GM19043 (cell line): Measurements from ENCODE around the gene TBC1D2.
"Not testable (repeated sequence)": the region's sequence is repeated elsewhere in the genome, so short reads cannot be mapped to it uniquely, and the experiment has no call there.

Experiments
- ATAC-seq: cut with Tn5 transposase; IDR thresholded peaks from one replicate; pipeline ENCODE4 v1.9.1; 2021; ENCODE audit warnings: low read depth; ENCODE audit not compliant: unreplicated experiment

TBC1D2 gene

GRCh38 chr9:98175028-98175569 lies 80.3 kb downstream of the TBC1D2 start:
- ATAC-seq, result no peak

DNA sequence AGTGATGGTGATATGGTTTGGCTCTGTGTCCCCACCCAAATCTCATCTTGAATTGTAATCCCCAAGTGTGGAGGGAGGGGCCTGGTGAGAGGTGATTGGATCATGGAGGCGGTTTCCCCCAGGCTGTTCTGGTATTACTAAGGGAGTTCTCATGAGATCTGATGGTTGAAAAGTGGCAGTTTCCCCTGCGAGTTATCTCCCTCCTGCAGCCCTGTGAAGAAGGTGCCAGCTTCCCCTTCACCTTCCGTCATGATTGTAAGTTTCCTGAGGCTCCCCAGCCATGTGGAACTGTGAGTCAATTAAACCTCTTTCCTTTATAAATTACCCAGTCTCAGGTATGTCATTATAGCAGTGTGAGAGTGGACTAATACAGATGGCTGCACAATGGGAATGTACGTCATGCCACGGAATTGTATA lies 80.9 kb downstream of the TBC1D2 start:
- not testable (repeated sequence) for ATAC-seq

DNA sequence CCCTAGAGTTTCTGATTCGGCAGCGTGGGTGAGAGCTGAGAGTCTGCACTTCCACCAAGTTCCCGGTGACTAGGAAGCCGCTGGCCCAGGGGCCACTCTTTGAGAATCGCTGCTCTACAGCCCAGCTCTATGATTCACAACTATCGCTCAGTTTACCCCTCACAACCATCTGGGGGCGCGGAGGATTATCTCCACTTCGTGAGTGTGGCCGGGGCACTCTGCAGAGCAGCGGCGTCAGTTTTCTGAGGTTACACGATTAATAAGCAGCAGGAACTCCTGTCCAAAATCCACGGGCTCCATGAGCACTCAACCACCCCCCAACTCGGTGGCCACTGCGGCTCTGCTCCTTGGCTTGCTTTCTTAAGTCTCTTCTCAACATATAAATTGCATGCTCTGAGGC lies 82.3 kb downstream of the TBC1D2 start:
- no peak for ATAC-seq

- ATAC-seq, result no peak
Measured at GRCh38 chr9:98172604-98173003, 82.8 kb downstream of the TBC1D2 start.

- no peak for ATAC-seq
Measured at GRCh38 chr9:98171176-98171925, 84.1 kb downstream of the TBC1D2 start.

DNA sequence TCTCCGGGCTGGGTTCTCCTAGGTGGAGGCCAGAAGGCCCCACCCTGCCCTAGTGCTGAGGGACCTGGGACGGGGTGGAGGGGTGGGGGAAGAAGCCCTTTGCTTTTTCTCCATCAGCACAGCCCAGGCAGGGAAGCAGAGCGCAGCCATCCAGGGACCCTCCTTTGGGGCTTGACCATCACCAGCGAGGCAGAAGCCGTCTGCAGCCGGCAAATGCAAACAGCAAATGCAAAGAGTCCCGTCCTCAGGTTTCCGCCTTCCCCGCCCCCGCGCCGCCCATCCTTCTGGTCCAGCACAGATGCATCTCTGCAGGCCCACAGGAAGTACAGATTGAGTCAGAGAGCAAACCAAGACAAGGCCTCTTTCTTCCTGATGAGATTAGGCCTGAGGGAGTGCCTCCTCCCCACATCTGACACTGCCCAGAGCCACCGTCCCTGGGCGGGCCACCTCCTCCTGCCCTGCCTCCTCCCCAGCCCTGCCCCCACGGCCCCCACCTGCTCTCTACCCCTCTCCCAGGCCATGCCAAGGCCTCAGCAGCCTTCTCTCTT lies 86.4 kb downstream of the TBC1D2 start:
- ATAC-seq, result peak; percentile 100

DNA sequence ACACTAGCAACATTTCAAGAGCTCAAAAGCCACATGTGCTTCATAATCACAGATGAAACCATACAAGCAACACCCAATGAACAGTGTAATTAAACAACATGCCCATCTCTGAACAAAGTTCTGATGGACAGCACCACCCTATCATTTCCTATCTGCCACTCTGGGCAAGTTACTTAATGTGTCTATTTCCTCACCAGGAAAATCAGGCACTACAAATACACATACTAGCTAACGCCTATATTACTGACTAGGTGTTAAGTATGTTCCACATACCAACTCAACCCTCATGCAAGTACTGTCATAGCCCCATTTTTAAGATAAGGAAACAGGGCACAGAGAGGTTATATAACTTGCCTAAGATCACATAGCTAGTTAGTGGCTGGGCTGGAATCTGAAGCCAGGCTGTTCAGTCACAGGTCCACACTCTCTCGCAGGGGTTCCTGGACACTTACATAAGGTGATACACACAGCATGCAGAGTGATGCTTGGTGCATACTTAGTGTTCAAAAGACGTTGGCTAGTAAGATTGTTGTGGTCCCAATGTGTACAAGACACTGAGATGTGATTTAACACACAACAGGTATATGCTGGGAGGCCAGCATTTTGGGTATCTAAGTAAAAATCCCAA lies 87.2 kb downstream of the TBC1D2 start:
- ATAC-seq, result no peak

- no peak for ATAC-seq
Measured at GRCh38 chr9:98164912-98165311, 90.5 kb downstream of the TBC1D2 start.

DNA sequence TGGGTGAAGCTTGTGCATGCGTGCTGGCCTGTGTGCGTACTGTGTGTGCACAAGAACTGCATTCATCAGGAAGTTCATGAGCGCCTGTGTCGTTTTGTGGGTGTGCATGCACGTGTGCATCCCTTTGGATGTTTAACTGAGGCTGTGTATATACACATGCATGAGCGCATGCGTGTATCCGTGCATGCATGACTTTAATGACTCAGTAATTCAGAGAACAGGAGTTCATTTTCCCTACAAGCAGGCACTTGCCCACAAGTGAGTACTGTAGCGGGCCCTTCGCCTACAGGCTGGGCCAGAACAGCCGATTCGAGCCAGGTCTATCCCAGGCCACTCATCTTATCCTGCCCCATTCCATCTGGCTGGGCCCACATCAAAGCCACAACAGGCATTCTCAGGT lies 92.8 kb downstream of the TBC1D2 start:
- ATAC-seq, result no peak

GRCh38 chr9:98161851-98162250 lies 93.6 kb downstream of the TBC1D2 start:
- no peak for ATAC-seq

DNA sequence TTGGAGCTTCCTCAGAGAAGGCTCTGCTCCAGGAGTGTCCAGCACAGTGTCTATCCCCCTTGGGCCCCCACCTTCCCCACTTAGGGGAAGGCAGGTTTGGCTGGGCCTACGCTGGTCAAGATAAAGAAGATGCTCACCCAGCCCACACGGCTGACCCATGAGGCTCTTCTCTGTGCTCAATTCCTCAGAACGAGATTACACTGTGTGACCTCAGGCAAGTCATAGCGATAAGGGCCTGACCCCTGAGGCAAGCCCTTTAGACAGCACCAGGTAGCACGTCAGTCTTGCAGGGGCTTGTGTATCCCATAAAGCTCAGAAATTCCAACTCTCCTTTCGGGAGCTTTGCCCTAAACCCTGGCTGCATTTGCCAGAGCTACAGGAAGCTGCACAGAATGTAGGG lies 95.7 kb downstream of the TBC1D2 start:
- no peak for ATAC-seq

GRCh38 chr9:98159301-98159700 lies 96.1 kb downstream of the TBC1D2 start:
- ATAC-seq, result no peak

- ATAC-seq, result no peak
Measured at GRCh38 chr9:98158071-98158831, 97.2 kb downstream of the TBC1D2 start.

DNA sequence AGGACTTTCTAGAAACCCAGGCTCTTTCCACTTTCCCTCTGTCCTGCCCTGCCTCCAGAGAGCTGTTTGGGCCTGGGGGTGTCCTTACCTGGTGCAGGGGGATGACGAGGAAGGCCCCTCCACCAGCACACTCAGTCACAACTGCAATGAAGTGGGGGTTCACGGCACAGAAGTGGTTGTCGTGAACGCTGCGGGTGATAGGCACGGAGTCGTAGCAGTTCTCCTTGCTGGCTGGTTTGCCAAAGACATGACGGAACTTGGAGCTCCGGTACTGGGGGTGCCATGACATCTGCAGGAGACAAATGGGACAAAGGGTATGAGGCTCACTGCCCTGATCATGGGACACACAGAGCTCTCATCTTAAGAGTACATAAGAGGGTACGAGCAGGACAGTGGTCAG lies 98.1 kb downstream of the TBC1D2 start:
- ATAC-seq, result no peak

- ATAC-seq, result no peak
Measured at GRCh38 chr9:98154678-98155077, 100.8 kb downstream of the TBC1D2 start.

GRCh38 chr9:98152526-98152925 lies 102.9 kb downstream of the TBC1D2 start:
- no peak for ATAC-seq

GRCh38 chr9:98150721-98151120 lies 104.7 kb downstream of the TBC1D2 start:
- no peak for ATAC-seq

GRCh38 chr9:98150164-98150563 lies 105.3 kb downstream of the TBC1D2 start:
- ATAC-seq, result no peak

DNA sequence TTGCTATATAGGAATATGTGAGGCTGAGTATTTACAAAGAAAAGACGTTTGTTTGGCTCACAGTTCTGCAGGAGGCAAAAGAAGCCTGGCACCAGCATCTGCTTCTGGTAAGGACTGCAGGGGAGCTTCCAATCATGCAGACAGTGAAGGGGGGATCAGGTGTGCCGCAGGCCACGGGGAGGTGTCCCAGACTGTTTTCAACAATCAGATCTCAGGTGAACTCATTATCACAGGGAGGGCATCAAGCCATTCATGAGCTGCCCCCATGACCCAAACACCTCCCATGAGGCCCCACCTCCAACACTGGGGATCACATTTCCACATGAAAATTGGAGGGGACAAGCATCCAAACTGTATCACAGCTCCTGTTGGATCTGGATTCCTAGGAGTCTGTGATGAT lies 106.0 kb downstream of the TBC1D2 start:
- ATAC-seq, result no peak
